GM18873 (cell line): Measurements from ENCODE around the gene FOXJ2.
A peak's percentile ranks its signal among the peaks of the same experiment; 100 is the strongest.
"Not testable (repeated sequence)": the region's sequence is repeated elsewhere in the genome, so short reads cannot be mapped to it uniquely, and the experiment has no call there.

Experiments used
- ATAC-seq: cut with Tn5 transposase; IDR thresholded peaks from one replicate; pipeline ENCODE4 v1.9.1; 2021; ENCODE audit warnings: mild to moderate bottlenecking, moderate library complexity, moderate number of reproducible peaks; ENCODE audit not compliant: unreplicated experiment, low FRiP score

Gene FOXJ2

DNA sequence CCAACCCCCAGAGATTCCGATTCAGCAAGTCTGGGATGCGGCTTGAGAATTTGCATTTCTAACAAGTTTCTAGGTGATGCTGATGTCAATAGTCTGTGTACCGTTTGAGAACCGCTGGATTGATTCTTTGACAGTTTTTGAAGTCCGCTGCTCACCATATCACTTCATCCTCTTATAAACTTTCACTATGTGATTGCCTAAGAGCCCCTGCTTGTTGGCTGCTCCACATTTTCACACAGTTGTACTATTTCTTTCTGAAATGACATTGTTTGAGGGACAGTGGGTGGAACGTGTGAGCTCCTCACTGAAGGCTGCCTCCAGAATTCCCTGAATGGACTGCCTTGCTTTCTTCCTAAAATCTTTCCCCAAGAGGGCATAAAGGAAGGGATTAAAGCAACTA, 26.0 kb downstream of the FOXJ2 start:
- ATAC-seq = no peak

DNA sequence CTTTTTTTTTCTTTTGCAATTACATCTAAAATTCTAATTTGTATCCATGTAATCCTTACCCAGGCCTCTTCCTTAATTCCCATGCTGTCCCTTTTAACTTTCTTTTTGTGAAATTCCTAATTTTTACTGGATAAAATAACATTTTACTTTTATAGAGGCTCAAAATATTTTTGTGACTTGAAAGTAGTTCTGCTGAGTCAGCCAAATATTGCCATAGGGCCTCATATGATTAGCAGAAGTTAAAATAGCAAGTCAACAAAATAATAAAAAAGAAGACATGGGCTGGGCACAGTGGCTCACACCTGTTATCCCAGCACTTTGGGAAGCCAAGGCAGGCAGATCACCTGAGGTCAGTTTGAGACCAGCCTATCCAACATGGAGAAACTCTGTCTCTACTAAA, 31.6 kb downstream of the FOXJ2 start:
- ATAC-seq = no peak

DNA sequence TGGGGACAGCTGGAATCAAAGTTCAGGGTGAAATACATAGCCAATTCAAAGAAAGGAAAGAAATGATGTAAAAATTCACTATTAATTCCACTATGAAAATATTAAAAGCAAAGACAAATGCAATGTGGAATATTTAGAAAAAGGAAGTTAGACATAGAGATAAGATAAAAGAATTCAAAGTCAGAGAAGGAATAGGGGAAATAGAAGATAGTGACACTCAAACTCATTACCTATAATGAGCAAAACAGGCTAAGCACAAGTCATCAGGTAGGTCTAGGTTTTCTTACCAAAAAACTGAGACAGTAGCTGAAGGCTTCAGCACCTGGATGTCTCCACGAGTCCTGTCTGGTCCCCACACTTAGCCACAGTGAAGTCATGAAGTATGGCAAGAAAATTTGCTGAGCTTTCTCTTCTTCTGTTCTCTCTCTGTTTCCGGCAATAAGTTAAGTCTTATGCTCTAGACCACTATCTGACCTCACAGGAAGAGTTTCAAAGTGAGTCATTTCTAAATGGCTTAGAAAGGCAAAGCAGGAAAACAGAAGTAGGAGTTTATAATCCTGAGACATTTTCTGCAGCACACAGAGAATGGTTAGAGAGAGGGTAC, 33.6 kb downstream of the FOXJ2 start, which contains the start of gene C3AR1:
TSS of gene C3AR1 (minus strand) at position 369 of the 604 bp plus-strand sequence. CDS start 6,174 bp downstream, outside the sequence.
- peak; percentile 68 for ATAC-seq

DNA sequence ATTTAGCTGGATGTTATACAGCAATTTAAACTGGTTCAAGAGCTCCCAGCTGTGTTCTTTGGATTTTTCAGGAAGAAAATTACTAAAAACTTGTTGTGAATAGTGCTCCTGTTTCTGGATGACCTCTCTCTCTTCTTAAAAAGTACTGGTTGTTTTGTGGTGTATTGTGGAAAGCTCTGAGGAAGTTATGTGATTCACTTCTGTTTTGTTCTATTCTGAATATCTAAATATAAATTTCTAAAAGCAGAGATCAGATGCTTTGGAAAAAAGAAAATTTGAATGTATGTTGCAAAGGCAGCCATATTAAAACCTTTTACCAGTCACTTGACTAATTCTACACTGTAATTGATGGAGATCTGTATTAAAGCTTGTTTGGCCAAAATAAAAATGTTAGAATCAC, 37.1 kb downstream of the FOXJ2 start:
- ATAC-seq = no peak

DNA sequence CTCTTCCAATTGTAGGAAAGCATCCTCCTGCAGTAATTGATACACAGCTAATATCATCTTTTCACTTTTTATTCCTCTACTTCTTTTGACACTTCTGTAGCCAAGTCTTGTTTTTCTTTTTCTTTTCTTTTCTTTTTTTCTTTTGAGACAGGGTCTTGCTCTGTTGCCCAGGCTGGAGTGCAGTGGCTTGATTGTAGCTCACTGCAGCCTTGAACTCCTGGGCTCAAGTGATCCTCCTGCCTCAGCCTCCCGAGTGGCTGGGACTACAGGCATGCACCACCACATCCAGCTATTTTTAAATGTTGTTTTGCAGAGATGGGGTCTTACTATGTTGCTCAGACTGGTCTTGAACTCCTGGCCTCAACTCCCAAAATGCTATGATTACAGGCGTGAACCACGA, 39.3 kb downstream of the FOXJ2 start:
- ATAC-seq = not testable (repeated sequence)

DNA sequence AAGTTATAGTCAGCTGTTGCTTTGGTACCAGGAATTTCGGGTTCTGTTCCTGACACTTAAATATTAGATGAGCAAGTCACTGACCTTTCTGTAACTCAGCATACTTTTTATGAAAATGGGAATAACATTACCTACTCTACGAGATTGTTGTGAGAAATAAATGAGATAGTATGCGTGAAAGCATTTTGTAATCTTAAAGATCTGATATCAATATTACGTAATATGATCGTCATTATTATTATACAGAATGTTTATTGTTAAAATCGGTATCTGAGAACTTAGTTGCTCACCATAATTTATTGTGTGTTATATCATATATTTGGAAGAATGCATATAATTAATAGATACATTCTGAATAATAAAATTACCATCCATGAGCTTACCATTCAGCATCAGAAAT, 43.4 kb downstream of the FOXJ2 start:
- no peak for ATAC-seq

DNA sequence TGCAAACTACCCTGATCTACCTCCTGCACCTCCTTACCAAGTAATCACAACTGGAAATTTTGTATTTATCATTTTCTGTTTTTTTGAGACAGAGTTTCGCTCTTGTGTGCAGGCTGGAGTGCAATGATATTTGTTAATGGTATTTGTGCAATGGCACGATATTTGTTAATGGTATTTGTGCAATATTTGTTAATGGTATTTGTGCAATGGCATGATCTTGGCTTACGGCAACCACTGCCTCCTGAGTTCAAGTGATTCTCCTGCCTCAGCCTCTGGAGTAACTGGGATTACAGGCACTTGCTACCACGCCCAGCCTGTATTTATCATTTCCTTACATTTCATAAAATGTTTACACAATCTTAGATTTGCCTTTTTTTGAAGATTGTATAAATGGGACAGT, 43.9 kb downstream of the FOXJ2 start:
- ATAC-seq = no peak

DNA sequence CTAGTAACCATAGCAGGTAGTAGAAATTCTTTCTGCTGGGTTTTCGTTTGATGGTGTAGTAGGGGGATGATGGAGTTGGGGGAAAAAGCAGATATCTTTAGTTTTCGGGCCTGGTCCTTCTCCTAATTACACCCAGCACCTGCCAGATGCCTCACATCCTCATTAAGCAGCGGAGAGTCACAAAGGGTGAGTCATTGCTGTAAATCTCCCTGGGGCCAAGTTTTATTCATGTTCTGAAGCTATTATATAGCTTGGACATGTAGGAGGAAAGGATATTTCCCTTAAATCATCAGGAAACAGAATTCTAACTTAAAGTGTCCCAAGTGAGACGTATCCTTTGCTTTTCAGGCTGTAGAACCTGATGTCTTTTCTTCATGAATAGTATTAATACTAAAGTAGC, 44.7 kb downstream of the FOXJ2 start:
- ATAC-seq = no peak

DNA sequence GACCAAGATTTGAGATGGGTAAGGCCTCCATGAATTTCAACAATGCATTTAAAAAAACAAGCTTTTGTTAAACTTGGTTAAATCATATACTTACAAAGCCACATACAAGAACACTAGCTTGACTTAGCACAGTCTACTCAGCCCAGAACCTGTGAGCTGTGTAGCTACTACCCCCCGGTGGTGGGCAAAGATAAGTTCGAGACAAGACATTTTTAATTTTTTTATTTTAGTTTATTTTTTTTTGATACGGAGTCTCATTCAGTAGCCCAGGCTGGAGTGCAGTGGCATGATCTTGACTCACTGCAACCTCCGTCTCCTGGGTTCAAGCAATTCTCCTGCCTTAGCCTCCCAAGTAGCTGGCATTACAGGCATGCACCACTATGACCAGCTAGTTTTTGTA, 45.9 kb downstream of the FOXJ2 start:
- ATAC-seq = no peak

DNA sequence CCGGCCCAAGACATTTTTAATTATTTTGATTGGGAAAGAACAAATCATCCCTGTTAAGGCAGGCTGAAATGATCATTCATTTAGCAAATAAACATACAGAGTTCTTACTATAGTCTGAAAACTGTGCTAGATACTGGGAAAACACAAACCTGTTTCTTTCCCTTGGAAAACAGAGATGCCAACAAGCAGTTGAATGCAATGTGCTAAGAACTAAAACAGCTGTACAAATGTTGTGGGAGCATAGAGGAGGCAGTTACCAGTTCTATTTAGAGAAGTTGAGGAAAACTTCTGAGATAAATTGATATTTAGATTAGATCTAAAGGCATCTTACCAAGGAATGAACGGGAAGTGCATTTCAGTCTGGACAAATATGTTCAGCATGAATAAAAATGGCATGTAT, 46.4 kb downstream of the FOXJ2 start:
- ATAC-seq = no peak

DNA sequence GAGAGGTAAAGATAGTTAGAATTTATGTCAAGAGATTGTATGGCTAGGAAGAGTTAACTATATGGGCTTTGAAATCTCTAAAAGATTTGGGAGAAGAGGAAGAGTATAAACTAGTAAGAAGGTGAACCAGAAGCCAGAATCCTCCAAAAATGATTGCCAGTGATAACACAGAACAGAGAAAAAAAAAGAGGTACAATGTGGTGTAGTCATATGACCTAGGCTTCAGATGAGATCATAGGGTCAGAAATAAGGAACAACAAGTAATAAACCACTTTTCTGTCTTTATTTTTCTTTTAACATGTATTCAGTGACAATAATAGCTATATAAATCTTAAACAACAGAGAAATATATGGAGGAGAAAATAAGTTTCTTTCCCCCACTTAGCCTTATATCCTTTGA, 47.6 kb downstream of the FOXJ2 start:
- ATAC-seq = no peak

DNA sequence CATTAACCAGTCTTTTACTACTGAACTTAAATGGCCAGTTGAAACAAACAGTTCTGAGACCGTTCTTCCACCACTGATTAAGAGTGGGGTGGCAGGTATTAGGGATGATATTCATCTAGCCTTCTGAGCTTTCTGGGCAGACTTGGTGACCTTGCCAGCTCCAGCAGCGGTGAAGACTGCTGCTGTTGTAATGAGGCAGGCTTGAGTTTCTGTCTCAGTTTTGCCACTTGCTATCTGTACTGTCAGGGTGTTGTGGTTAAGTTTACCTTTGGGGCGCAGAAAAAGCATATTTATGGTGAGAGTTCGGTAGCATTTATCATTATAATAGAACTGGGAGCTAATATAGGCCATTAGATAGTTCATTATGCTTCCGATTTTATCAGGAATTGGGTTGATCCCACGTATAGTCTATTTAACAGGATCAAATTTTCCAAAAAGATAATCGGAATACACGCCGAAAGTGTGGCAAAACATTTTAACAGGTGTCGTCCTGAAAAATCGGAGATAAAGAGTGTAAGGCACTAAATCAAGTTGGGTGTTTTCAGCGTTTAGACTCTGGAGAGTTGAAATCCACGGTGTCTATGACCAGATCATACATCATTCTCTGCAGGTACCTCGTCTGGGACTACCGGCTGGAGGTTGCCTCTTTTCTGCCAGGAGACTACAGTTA, 48.9 kb downstream of the FOXJ2 start:
- no peak for ATAC-seq

DNA sequence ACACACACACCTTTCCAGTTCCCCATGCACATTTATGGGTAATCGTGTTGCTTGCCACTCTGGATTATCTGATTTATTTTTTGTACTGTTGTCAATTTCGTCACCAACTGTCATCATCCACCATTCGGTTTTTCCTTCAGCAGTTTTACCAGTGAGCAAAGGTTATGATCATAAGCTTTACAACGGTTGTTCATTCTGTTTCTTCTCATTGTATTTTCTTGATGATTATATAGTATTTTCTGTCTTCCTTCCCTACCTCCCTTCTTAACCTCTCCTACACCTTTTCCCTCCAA, 50.2 kb downstream of the FOXJ2 start:
- no peak for ATAC-seq

DNA sequence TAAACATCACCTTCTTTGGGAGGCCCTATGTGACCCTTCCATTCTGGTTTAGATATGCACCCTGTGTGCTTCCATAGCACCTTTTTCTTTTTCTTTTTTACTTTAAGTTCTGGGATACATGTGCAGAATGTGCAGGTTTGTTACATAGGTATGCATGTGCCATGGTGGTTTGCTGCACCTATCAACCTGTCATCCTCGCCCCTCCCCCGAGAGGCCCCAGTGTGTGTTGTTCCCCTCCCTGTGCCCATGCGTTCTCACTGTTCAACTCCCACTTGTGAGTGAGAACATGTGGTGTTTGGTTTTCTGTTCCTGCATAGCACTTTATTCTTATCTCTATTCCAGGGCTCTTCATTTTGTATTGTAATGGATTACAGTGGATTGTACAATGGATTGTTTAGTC, 51.8 kb downstream of the FOXJ2 start:
- not testable (repeated sequence) for ATAC-seq

DNA sequence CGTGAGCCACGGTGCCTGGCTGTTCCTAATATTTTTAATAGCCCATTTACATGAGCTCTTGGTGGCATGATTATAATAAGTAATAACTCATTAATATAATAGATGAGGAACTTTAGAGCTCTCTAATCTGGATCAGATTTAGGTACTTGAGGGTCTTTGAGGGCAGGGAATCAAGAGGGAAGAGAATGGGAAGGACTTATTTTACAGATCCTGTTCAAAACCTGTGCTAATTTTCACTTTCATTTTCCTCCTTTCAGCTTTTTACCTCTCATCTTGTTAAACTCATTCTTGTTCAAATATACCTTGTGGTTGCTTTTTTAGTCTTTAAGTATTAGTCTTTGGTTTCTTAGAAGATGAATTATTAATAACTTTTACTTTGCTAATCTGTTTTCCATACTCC, 55.1 kb downstream of the FOXJ2 start:
- ATAC-seq = no peak

DNA sequence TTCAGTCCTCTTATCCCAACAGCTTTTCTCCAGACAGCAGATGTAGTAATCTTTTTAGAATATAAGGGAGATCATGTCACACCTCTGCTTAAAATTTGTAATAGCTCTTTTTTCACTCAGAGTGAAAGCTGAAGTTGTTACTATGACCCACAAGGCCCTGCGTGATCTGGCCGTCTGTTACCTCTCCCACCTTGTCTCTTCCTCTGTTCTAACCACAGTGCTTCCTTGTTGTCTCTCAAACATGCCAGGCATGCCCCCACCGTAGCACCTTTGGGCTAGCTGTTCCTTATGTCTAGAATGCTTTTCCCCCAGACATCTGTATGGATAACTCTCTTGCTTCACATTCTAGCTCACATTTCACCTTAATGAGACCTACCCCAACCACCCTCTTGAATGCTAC, 56.1 kb downstream of the FOXJ2 start:
- ATAC-seq = no peak

DNA sequence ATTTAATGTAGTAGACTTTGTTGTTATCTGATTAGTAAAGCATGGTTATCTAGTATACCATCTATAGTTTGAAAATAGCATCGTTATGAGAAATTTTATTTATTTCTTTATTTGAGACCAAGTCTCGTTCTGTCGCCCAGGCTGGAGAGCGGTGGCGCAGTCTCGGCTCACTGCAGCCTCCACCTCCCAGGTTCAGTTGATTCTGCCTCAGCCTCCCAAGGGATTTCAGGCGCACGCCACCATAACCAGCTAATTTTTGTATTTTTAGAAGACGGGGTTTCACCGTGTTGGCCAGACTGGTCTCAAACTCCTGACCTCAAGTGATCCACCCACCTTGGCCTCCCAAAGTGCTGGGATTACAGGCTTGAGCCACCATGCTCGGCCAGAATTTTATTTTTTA, 56.8 kb downstream of the FOXJ2 start:
- ATAC-seq = not testable (repeated sequence)

DNA sequence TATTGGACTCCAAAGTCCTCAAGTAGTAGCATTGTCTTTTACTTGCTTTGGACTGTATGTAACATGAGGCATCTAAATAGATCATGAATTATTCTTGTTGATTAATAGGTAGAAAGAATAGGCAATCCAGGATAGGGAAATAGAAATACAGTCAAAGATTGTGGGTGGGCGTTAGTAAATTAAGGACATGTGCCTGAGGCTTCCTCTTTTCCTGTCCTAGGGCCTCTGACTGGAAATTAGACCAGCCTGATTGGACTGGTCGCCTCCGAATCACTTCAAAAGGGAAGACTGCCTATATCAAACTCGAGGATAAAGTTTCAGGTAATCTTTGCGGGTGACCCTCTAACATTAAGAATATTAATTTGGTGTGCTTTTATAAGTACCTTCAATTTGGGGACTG, 57.2 kb downstream of the FOXJ2 start:
- no peak for ATAC-seq

DNA sequence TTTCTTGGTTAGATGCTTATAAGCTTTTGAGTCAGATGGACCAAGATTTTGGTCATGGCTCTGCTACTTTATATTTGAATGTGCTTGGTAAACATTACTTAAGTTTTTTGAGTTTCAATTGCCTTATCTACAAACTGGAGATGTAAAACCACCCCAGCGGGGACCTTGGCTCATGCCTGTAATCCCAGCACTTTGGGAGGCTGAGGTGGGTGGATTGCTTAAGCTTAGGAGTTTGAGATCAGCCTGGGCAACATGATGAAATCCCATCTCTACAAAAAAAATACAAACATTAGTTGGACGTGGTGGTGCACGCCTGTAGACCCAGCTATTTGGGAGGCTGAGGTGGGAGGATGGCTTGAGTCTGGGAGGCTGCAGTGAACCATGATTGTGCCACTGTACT, 60.8 kb downstream of the FOXJ2 start:
- ATAC-seq = no peak

DNA sequence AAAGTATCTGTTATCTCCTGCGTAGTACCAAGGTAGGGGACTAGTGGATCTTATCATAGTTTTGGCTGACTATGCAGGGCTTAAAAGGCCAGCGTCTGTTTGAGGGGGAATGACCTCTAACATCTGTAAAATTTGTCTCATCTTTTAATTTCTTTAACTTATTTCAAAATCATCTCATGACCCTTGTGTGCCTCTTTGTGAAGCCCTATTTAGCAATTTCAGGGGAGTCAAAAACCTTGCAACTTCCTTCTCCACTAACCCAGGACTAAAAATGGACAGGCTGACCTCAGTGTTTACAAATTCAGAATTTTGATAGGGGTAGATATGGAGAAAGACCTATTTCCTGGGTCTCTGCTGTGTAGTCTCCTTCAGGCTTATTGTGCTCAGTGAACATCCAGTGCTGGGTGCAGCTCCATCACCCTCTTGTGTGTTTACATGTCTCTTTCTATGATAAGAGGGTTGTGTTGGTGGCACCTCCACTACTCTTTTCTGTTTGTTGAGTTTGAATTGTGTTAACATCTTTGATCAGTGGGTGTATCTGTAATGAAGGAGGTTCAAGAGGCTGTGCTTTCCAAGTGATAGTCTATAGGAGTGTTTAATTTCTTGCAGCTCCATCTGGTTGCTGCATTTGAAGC, 63.9 kb downstream of the FOXJ2 start:
- no peak for ATAC-seq

DNA sequence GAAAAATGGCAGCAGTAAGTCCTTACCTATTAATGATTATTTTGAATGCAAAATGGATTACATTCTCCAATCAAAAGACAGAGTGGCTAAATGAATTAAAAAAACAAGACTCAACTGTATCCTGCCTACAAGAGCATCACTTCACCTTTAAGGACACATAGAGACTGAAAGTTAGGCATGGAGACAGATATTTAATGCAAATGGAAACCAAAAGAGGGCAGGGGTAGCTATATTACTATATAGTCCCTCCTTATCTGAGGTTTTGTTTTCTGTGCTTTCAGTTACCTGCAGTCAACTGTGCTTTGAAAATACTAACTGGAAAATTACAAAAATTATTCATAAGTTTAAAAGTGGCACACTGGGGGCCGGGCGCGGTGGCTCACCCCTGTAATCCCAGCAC, 66.7 kb downstream of the FOXJ2 start:
- no peak for ATAC-seq
